HepG2 (cell line): ENCODE results near the gene VEGFB. TPM values are rescaled to one million over a fixed set of nuclear protein-coding genes. Genes with fewer than 3 reads are reported as not detected.

Experiments
- AKAP8 ChIP-seq: sonication (generic); formaldehyde crosslinking; IDR thresholded peaks from 2 replicates; pipeline ENCODE4 v1.5.1; 2020; ENCODE audit warnings: mild to moderate bottlenecking, missing genetic modification reagents
- ARID5B ChIP-seq: IDR thresholded peaks from 2 replicates; pipeline ENCODE4 v1.4.0; 2020; ENCODE audit warnings: mild to moderate bottlenecking, missing genetic modification reagents
- ATF1 ChIP-seq: IDR thresholded peaks from 2 replicates; pipeline ENCODE4 v1.6.1; 2016; ENCODE audit warnings: mild to moderate bottlenecking, control low read depth
- CENPX ChIP-seq: sonication (generic); formaldehyde crosslinking; IDR thresholded peaks from 2 replicates; pipeline ENCODE4 v1.9.0; 2021; ENCODE audit warnings: mild to moderate bottlenecking, missing genetic modification reagents, moderate library complexity
- DPF2 ChIP-seq: sonication (generic); formaldehyde crosslinking; IDR thresholded peaks from 2 replicates; pipeline ENCODE4 v1.4.0; 2020; ENCODE audit warnings: mild to moderate bottlenecking, low read depth, missing genetic modification reagents, borderline replicate concordance
- DRAP1 ChIP-seq: IDR thresholded peaks from 2 replicates; pipeline ENCODE4 v1.6.1; 2016; ENCODE audit warnings: missing genetic modification reagents, missing compliant biosample characterization
- ELF1 ChIP-seq: sonication (generic); formaldehyde crosslinking; IDR thresholded peaks from 2 replicates; pipeline ENCODE4 v1.4.0; 2020; ENCODE audit warnings: missing genetic modification reagents
- GATAD2A ChIP-seq: IDR thresholded peaks from 2 replicates; pipeline ENCODE4 v1.6.1; 2016
- MED1 ChIP-seq: sonication (generic); formaldehyde crosslinking; IDR thresholded peaks from 2 replicates; pipeline ENCODE4 v1.4.0; 2020; ENCODE audit warnings: missing genetic modification reagents
- MZF1 ChIP-seq: sonication (generic); formaldehyde crosslinking; IDR thresholded peaks from 2 replicates; pipeline ENCODE4 v1.8.1; 2023; ENCODE audit warnings: mild to moderate bottlenecking, missing genetic modification reagents, borderline replicate concordance
- NR2F2 ChIP-seq: IDR thresholded peaks from 2 replicates; pipeline ENCODE4 v1.6.1; 2012; ENCODE audit warnings: low read depth, inconsistent platforms, borderline replicate concordance
- SAP130 ChIP-seq: IDR thresholded peaks from 2 replicates; pipeline ENCODE4 v1.6.1; 2016; ENCODE audit warnings: low read depth
- ZIK1 ChIP-seq: sonication (generic); formaldehyde crosslinking; IDR thresholded peaks from 2 replicates; pipeline ENCODE4 v1.5.0; 2020; ENCODE audit warnings: mild to moderate bottlenecking, low read depth, missing genetic modification reagents, borderline replicate concordance
- ZMYM2 ChIP-seq: sonication (generic); formaldehyde crosslinking; IDR thresholded peaks from 2 replicates; pipeline ENCODE4 v1.8.0; 2022; ENCODE audit warnings: mild to moderate bottlenecking, missing genetic modification reagents
- ZNF230 ChIP-seq: sonication (generic); formaldehyde crosslinking; IDR thresholded peaks from 2 replicates; pipeline ENCODE4 v1.4.0; 2020; ENCODE audit warnings: mild to moderate bottlenecking, missing genetic modification reagents
- ZNF292 ChIP-seq: sonication (generic); formaldehyde crosslinking; IDR thresholded peaks from 2 replicates; pipeline ENCODE4 v1.8.1; 2022; ENCODE audit warnings: mild to moderate bottlenecking, low read depth, missing genetic modification reagents, borderline replicate concordance
- ZNF329 ChIP-seq: sonication (generic); formaldehyde crosslinking; IDR thresholded peaks from 2 replicates; pipeline ENCODE4 v1.9.0; 2021; ENCODE audit warnings: low read depth, mild to moderate bottlenecking, missing genetic modification reagents
- ZNF33B ChIP-seq: sonication (generic); formaldehyde crosslinking; IDR thresholded peaks from 2 replicates; pipeline ENCODE4 v1.5.1; 2020; ENCODE audit warnings: mild to moderate bottlenecking, missing genetic modification reagents
- ZNF431 ChIP-seq: sonication (generic); formaldehyde crosslinking; IDR thresholded peaks from 2 replicates; pipeline ENCODE4 v1.9.0; 2022; ENCODE audit warnings: missing genetic modification reagents, low read depth, mild to moderate bottlenecking, borderline replicate concordance
- ZNF496 ChIP-seq: sonication (generic); formaldehyde crosslinking; IDR thresholded peaks from 2 replicates; pipeline ENCODE4 v1.8.1; 2023; ENCODE audit warnings: mild to moderate bottlenecking, moderate library complexity, missing genetic modification reagents; ENCODE audit not compliant: insufficient replicate concordance
- ZNF547 ChIP-seq: sonication (generic); formaldehyde crosslinking; IDR thresholded peaks from 2 replicates; pipeline ENCODE4 v1.5.1; 2020; ENCODE audit warnings: mild to moderate bottlenecking, missing genetic modification reagents
- ZNF564 ChIP-seq: sonication (generic); formaldehyde crosslinking; IDR thresholded peaks from 2 replicates; pipeline ENCODE4 v1.8.1; 2023; ENCODE audit warnings: mild to moderate bottlenecking, missing genetic modification reagents
- ZNF567 ChIP-seq: sonication (generic); formaldehyde crosslinking; IDR thresholded peaks from 2 replicates; pipeline ENCODE4 v1.8.1; 2023; ENCODE audit warnings: mild to moderate bottlenecking, missing genetic modification reagents, borderline replicate concordance
- polyA plus RNA-seq, 8 experiments: library from polyadenylated mRNA; depleted of rRNA in 3 of 8; stranded (reverse) in 7 of 8; unstranded in 1 of 8; fragments of >200 nt; fragmentation: Illumina TruSeq in 4 of 8; extraction: Trizol in 4 of 8; gene quantifications; 2 replicates each; pipeline versions ENCODE4 v1.2.1 to v1.2.3, GENCODE V29; 2011 to 2016; ENCODE audit warnings: low read depth in 4 of 8, missing spikeins in 1 of 8, mixed read lengths in 1 of 8; ENCODE audit not compliant: insufficient read depth in 1 of 8
- total RNA-seq, 5 experiments: library from RNA; depleted of rRNA; stranded (reverse); fragments of >200 nt; fragmentation: Illumina TruSeq; extraction: Trizol; gene quantifications; 2 replicates each; pipeline ENCODE4 v1.2.3, GENCODE V29; 2016; ENCODE audit warnings: low read depth in 1 of 5
- TF ChIP-seq, protein P1 (sequence below): sonication (generic); IDR thresholded peaks from 2 replicates; pipeline ENCODE4 v1.6.1; 2016; ENCODE audit warnings: low read depth, borderline replicate concordance
- TF ChIP-seq, protein P2 (sequence below): sonication (generic); formaldehyde crosslinking; IDR thresholded peaks from 2 replicates; pipeline ENCODE4 v1.8.0; 2022; ENCODE audit warnings: missing genetic modification reagents, low read depth, mild to moderate bottlenecking, borderline replicate concordance

VEGFB gene
- total and polyA plus RNA-seq, 2 of the 13 experiments (the other 11 are each of a cell fraction or from before 2014, with no cell fraction given) = 9.0 to 11.3 TPM

DNA sequence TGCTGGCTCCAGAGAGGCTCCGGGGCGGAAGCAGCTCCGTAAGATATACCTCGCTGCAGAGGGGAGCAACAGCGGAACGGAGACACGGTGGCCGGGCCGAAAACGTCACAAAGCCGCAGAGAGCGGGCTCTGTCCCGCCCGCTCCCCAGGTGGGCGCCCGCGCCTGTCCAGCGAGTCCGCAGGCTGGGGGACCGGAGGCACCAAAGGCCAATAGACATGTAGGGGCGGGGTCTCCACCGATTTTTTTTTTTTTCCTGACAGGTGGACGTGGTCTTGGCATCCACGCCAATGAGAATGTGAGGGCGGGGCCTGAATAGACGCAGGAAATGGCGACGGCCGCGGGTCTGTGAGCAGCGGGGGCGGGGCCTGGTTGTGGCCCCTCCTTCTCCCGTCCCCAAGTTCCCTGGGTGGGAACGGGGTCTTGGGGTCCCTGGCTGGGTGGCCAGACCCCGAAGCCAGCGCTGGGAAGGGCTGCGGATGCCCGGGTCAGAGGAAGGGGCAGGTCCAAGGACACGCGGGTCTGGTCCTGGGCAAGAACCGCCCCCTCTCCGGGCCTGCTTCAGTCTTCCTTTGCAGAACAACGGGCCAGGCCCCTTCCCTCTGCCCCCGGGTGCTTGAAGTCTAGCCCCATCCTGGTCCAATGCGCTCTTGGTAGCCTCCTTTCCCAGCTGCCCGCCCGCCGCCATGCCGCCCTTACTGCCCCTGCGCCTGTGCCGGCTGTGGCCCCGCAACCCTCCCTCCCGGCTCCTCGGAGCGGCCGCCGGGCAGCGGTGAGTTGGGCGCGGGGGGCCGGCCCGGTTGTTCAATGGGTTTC, 4.0 kb upstream of the VEGFB start, which contains the start of gene DNAJC4 (continued):
- TF ChIP-seq, protein P1, sequence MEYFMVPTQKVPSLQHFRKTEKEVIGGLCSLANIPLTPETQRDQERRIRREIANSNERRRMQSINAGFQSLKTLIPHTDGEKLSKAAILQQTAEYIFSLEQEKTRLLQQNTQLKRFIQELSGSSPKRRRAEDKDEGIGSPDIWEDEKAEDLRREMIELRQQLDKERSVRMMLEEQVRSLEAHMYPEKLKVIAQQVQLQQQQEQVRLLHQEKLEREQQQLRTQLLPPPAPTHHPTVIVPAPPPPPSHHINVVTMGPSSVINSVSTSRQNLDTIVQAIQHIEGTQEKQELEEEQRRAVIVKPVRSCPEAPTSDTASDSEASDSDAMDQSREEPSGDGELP = peak; percentile 64; the same call in 1 of the 2 replicates
- TF ChIP-seq MZF1 (no peak), ZMYM2 (no peak), ATF1 (peak; percentile 59), SAP130 (CRISPR knock-in tag) (peak; percentile 83), ZNF496 (CRISPR knock-in tag) (no peak), ZNF33B (CRISPR knock-in tag) (0 out of 2 replicates have a peak, but pooled peaks have one; percentile 9), AKAP8 (peak; percentile 95; the same call in 1 of the 2 replicates), ELF1 (CRISPR knock-in tag) (peak; percentile 43; the same call in 1 of the 2 replicates), NR2F2 (peak; percentile 36; the same call in 1 of the 2 replicates), MED1 (peak; percentile 47; the same call in 1 of the 2 replicates), ZNF547 (CRISPR knock-in tag) (peak; percentile 61; the same call in 1 of the 2 replicates), DPF2 (CRISPR knock-in tag) (no peak), DRAP1 (CRISPR knock-in tag) (peak; percentile 41), ZNF230 (CRISPR knock-in tag) (no peak), ZNF564 (CRISPR knock-in tag) (peak; percentile 82), ZNF329 (0 out of 2 replicates have a peak, but pooled peaks have one; percentile 66), ZIK1 (0 out of 2 replicates have a peak, but pooled peaks have one; percentile 28), ZNF431 (CRISPR knock-in tag) (no peak; the same call in 1 of the 2 replicates), ZNF567 (CRISPR knock-in tag) (0 out of 2 replicates have a peak, but pooled peaks have one; percentile 78), ZNF292 (CRISPR knock-in tag) (0 out of 2 replicates have a peak, but pooled peaks have one; percentile 24), GATAD2A (0 out of 2 replicates have a peak, but pooled peaks have one; percentile 4), ARID5B (CRISPR knock-in tag) (0 out of 2 replicates have a peak, but pooled peaks have one; percentile 7), CENPX (no peak)
- TF ChIP-seq, protein P2, sequence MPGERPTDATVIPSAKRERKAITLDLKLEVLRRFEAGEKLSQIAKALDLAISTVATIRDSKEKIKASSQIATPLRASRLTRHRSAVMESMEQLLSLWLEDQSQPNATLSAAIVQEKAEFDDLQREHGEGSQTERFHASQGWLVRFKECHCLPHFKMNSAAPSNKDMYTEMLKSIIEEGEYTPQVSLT = 0 out of 2 replicates have a peak, but pooled peaks have one; percentile 24
